Measurements from ENCODE around the gene C2CD2.

GRCh38 chr21:41926117-41926806 is 27.6 kb downstream of the C2CD2 start:
- TF ChIP-seq, protein P1, sequence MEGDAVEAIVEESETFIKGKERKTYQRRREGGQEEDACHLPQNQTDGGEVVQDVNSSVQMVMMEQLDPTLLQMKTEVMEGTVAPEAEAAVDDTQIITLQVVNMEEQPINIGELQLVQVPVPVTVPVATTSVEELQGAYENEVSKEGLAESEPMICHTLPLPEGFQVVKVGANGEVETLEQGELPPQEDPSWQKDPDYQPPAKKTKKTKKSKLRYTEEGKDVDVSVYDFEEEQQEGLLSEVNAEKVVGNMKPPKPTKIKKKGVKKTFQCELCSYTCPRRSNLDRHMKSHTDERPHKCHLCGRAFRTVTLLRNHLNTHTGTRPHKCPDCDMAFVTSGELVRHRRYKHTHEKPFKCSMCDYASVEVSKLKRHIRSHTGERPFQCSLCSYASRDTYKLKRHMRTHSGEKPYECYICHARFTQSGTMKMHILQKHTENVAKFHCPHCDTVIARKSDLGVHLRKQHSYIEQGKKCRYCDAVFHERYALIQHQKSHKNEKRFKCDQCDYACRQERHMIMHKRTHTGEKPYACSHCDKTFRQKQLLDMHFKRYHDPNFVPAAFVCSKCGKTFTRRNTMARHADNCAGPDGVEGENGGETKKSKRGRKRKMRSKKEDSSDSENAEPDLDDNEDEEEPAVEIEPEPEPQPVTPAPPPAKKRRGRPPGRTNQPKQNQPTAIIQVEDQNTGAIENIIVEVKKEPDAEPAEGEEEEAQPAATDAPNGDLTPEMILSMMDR (IDR thresholded peaks at IDR 0.05), result no peak
- no peak for TF ChIP-seq POLR2A (IDR thresholded peaks at IDR 0.05)

All from breast epithelium (tissue), 3 donors.